Suprapubic skin (tissue), 4 donors: ENCODE data around the gene CDK1.
"Not testable (repeated sequence)": the region's sequence is repeated elsewhere in the genome, so short reads cannot be mapped to it uniquely, and the experiment has no call there.

Experiments
- POLR2A ChIP-seq, 2 donors: fragments of 450-650 bp; IDR thresholded peaks; one replicate each; pipeline ENCODE4 v1.6.1; 2017; ENCODE audit warnings: antibody characterized with exemption in 2 of 2, mild to moderate bottlenecking in 2 of 2, moderate library complexity in 2 of 2
- POLR2AphosphoS5 ChIP-seq, 3 donors: sonication (generic); formaldehyde crosslinking; IDR thresholded peaks; one replicate each; pipeline ENCODE4 v1.6.1; 2017; ENCODE audit warnings: antibody characterized with exemption in 3 of 3

DNA sequence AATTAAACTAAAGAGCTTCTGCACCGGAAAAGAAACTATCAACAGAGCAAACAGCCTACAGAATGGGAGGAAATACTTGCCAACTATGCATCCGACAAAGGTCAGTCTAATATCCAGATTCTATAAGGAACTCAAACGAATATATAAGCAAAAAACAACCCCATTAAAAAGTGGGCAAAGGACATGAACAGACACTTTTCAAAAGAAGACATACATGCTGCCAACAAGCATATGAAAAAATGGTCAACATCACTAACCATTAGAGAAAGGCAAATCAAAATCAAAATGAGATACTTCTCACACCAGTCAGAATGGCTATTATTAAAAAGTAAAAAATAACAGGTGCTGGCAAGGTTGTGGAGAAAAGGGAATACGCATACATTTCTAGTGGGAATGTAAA lies 53.9 kb downstream of the CDK1 start:
- not testable (repeated sequence) for TF ChIP-seq POLR2AphosphoS5, POLR2A (IDR thresholded peaks at IDR 0.05)
